A549 (cell line): ENCODE results near the gene BICDL1.

Experiments
- CTCF ChIP-seq: fragments of >200 bp; sonication (Bioruptor Twin); formaldehyde crosslinking; IDR thresholded peaks from 3 replicates; pipeline ENCODE4 v1.5.1; 2016
- JUN ChIP-seq, 2 experiments: fragments of >200 bp; sonication (Bioruptor Twin); formaldehyde crosslinking; IDR thresholded peaks; 2 replicates in 1 of 2; 3 replicates in 1 of 2; pipeline ENCODE4 v1.6.1; 2016 to 2017
- KDM1A ChIP-seq: fragments of 200-600 bp; sonication (generic); IDR thresholded peaks from 2 replicates; pipeline ENCODE4 v1.6.1; 2016; ENCODE audit warnings: low read depth, mild to moderate bottlenecking
- POLR2AphosphoS2 ChIP-seq: conservative IDR thresholded peaks from 2 replicates; pipeline ENCODE4 v1.6.1; 2012; ENCODE audit warnings: low read length, improper control_type of control experiment, inconsistent platforms
- REST ChIP-seq: fragments of 200-600 bp; sonication (generic); IDR thresholded peaks from 2 replicates; pipeline ENCODE4 v1.6.1; 2016; ENCODE audit warnings: antibody characterized with exemption, mild to moderate bottlenecking, moderate library complexity

- TF ChIP-seq POLR2AphosphoS2 (no peak), CTCF (no peak), JUN (IDR thresholded peaks at IDR 0.05) (no peak), KDM1A (no peak), REST (no peak)
These were observed 33.0 kb upstream of the BICDL1 start for GRCh38 chr12:119956047-119956446.
